Amniotic stem cell (primary cell): ENCODE results near the gene PKHD1.

Experiments used
- DNase-seq: peaks from one replicate; lab custom pipeline; 2025; lab: John Stamatoyannopoulos, UW

PKHD1 gene

DNA sequence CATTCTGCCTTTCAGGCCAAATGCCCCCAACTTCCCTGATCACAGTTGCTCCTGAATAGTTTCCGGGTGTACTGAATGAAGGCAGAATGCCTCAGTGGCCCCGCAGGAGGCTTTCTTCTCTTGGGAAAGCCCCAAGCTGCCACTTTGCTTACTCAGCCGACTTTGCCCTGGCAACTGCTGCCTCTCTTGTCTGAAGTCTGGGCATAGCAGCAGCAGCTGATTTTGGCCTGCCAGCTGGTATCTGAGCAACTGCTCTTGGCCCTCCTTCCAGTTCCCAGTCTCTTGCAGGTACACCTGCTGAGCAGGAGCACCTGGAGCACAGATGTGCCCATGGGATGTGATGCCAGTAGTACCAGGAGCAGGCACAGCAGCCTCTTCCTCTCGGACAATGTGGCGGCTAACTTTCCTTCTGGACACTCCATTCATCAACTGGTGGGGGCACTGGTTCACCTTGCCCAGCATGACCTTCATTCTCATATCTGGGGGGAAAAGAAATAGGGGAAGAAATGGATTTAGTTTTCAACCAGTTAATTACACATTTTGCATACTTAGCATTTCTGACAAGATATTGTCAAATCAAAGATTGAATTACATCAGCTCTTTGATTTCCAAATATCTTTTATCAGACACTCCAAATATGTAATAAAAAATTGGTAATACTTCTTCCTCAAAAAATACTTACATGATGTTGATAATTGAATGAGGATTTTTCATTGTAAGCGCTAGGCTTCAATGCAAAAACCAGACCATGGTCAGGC lies 468.2 kb downstream of the PKHD1 start:
- no peak for DNase-seq

DNA sequence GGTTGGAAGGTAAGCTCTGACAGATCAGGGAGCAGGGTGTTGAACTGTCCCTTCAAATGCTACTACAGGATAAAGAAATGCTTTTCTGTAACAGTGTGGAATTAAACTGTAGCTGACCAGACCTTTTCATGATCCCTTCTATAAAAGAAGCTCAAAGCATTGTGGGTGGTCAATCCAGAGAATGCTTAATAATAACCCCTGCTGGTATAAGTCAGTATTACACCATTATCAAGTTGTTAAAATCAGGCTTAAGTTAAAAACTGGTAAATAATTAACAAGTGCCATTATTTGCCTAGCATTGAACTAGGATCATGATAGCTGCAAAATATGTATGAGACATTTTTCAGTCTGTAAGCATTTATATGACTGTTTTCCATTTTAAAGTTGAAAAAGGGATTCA lies 468.9 kb downstream of the PKHD1 start:
- DNase-seq, result no peak

DNA sequence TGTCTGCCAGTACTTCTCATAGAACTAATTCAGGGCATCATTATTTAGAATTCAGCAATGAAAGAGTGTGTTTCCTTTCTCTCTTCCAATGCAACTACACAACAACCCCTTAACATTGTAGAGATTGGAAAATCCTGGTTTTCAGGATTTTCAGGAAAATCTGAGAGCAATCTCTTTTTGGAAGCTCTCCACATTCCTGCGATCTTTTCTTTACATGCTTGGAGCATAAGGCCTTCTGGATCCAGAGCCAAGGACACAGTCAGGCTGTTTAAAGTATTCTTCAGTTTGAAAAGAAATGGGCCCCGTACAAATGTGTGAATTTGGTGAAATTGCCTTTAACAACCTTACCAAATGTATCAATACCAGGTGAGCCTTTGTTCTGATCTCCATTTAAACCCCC lies 469.7 kb downstream of the PKHD1 start:
- DNase-seq, result no peak

DNA sequence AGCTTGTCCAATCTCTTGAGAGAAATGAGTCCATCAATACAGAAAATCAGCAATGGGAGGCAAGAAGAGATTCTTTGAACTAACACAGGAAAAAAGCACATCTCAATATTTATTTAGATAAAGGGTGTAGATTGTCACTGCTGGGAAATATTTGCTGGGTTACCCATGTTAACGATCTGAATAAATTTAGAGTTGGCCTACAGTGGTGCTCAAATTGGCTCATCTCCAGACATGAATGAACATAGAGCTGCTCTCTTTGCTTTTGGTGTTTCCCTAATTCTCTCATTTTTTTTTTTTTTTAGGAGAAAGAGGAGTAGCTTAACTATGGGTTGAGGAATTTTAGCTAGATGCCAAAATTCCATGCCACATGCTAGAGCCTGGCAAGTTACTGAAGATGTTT lies 471.2 kb downstream of the PKHD1 start:
- DNase-seq, result no peak

DNA sequence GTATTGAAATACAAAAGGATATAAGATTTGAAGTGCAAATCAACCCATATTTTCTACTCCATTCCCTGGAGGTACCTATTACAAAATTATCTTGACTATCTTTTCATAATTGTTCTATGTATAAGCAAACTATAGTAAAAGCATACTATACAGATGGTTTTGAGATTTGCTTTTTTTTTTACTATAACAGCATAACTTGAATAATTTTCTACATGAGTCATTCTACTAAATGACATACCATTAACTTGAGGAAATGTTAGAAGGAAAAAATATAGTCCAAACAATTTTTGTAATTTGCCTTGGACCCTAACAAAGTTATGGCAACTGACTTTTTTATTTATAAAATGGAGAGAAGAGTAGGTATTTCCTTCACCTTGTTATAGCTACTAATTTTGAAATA lies 472.7 kb downstream of the PKHD1 start:
- no peak for DNase-seq

DNA sequence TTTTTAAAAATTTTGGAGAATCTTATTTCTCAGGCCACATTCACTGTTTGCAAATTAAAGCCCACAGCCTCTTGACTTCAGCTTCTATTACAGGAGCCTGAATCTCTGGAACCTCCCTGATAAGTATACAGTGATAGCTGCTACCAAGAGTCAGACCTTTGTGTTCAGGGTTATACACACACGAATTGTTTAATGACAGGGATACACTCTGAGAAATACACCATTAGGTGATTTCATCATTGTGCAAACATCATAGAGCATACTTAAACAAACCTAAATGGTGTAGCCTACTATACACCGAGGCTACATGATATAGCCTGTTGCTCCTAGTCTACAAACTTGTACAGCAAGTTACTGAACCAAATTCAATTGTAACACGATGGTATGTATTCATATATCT lies 473.9 kb downstream of the PKHD1 start:
- DNase-seq, result no peak

DNA sequence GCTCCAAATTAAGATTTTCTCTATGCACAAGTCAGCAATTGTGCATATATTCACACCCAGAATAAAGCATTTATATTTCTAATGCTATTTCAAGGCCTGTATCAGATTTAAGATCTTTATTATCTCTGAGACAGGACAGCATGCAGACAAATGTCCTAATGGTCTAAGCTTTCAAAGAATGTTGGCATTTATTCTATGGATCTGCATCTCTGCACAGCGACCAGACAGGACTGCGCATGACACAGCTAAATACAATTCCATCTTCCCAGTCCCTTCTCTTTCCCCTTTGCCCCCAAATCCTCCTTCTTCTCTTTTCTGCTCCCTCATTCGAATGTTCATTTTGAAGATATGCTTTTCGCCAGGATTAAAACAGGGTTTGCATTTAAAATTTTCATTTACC lies 478.5 kb downstream of the PKHD1 start:
- no peak for DNase-seq

DNA sequence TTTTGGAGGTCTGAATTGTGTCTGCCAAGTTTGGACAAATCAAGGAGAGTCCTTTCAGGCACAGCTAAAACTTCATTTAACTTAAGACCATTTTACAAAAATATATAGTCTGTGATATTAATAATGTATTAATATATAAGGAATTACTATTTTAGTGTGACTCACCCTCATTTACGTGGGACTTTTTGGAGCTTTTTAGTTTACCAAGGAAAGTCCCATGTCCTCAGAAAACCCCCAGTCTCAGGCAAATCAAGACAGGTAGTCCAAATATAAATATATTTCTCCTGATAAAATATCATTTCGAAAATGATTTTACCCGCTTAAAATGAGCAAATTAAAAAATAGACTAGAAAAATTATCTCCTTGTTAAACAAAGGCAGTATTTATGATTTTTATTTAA lies 479.0 kb downstream of the PKHD1 start:
- no peak for DNase-seq

DNA sequence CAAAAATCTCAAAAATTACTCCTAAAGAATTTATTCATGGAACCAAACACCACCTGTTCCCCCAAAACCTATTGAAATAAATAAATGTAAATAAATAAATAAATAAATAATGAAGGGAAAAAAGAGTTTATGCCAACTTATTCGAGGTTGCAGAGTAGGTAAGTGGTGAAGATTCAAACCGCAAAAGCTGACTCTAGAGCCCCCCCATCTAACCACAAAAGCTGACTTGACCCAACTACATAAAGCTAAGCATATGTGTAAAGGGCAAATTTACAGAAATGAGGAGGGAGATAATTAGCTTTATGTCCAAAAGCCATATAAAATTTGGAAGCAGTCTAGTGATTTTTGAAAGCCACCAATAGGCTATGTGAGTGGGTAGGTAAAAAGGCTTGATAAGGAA lies 486.9 kb downstream of the PKHD1 start:
- no peak for DNase-seq

DNA sequence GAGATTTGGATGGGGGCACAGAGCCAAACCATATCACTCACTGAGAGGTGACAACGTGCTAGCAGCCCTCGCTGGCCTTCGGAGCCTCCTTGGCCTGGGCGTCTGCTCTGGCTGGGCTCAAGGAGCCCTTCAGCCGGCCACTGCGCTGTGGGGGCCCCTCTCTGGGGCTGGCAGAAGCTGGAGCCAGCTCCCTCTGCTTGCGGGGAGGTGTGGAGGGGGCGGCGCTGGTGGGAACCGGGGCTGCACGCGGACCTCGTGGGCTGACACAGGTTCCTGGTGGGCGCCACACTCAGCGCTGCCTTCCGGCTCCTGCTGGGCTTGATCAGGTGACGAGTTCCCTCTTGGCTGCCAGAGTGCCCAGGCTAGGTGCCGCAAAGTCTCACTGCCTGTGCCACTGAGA lies 489.2 kb downstream of the PKHD1 start:
- no peak for DNase-seq

DNA sequence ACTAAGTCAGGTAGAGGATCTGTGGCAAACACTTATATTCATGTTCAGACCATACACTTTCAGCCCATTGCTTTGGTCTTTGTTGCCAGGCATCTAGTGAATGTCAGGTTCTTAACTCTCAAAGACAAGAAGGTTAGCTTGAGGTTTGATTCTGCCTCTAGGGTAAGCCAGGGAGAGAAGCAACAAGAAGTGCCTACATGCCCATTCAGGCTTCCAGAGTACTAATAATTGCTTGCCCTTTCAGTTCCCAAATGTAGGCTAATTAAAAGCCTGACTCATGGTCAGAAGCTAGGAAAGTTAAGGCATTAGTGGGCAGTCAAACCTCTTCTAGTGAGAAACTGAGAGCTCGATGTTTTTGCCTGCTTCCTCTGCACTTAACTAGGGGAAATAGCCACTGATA lies 492.4 kb downstream of the PKHD1 start:
- DNase-seq, result no peak

DNA sequence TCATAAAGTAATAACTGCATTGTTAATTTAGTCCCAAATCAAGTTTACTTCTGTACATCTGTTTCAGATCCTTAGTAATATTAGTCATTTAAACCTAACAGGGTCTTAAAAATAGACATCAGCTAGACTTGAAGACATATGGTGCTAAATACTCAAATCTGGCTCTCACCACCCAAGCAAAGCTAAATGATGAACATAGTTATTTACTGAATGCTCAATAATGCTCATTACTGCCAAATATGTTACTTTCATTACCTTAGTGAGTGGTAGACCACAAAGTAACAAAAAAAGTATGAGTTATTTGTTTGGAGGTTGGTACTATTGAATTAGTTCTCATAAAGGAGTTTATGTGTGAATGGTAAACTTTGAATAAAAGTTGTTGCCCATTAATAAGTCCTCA lies 502.1 kb downstream of the PKHD1 start:
- DNase-seq, result no peak

DNA sequence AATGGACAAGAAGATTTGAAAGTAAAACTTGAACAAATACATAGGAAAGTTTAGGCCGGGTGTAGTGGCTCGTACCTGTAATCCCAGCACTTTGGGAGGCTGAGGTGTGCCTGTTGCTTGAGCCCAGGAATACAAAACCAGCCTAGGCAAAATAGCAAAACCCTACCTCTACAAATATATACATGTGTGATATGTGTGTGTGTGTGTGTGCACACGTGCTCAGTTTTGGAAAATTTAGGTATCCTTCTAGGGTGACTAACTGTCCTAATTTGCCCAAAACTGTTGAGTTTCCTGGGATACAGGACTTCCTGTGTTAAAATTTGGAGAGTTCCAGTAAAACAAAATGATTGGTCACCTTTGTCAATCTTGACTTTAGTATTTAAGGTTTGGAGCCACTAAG lies 503.2 kb downstream of the PKHD1 start:
- no peak for DNase-seq

DNA sequence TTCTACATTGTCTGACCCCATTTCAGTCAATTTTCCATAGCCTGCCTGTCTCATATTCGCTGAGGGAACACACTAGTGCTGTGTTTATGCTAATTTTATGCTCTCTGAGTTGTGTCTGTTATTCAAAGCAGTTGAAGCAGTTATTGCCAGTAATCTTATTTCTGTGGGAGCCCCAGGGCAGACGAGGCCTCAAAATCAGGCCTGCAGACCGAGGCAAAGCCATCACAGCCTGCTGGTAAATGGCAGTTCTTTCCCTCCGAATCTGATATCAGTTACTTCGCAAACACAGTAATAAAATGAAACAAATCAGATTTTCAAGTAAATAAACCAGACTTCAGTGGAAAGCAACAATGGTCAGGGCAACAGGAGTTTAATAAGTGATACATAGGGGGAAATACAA lies 508.4 kb downstream of the PKHD1 start:
- no peak for DNase-seq

DNA sequence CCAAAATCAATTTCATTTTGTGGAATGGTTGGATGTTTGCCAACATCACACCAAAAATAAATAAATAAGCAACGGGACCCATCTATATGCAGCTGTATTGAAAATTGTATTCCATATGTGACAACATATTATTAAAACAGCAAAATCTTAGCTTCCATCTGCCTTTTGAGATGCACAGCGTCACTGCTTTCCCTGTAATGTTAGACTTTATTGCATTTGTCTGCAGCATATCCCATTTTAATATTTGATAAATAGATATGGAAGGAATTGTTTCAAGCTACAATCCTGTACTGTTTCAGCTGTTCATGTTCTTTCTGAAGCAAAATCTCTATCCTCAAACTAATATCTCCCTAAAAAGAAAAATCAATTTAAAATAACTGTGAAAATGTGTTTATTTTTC lies 509.1 kb downstream of the PKHD1 start:
- no peak for DNase-seq

DNA sequence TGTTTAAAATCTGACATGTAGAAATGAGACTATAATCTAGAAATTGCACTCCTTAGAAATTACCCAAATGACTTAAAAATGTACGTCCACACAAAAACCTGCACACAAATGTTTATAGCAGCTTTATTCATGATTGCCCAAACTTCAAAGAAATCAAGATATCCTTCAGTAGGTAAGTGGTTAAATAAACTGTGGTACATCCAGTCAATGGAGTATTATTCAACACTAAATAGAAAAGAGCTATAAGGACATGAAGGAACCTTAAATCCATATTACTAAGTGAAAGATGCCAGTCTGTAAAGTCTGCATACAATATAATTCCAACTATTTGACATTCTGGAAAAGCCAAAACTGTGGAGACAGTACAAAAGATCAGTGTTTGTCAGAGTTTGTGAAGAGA lies 513.4 kb downstream of the PKHD1 start:
- DNase-seq, result no peak

DNA sequence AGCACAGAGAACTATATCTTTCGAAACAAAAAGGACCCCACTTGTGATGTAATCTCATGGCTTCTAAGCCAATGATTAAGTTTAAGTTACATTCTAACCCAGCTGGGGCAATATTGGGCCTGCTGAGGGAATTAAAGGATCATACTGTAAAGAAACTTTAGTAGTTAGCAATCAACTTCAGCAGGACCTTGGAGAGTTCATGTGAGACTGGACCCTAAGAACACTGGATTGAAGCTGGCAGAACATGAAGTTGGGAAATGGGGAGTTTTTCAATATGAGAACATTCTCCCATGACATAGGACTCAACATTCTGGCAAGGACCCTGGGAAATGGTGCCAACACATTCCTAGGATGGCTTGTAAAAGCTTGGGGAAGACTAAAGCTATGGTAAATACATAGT lies 516.2 kb downstream of the PKHD1 start:
- no peak for DNase-seq

DNA sequence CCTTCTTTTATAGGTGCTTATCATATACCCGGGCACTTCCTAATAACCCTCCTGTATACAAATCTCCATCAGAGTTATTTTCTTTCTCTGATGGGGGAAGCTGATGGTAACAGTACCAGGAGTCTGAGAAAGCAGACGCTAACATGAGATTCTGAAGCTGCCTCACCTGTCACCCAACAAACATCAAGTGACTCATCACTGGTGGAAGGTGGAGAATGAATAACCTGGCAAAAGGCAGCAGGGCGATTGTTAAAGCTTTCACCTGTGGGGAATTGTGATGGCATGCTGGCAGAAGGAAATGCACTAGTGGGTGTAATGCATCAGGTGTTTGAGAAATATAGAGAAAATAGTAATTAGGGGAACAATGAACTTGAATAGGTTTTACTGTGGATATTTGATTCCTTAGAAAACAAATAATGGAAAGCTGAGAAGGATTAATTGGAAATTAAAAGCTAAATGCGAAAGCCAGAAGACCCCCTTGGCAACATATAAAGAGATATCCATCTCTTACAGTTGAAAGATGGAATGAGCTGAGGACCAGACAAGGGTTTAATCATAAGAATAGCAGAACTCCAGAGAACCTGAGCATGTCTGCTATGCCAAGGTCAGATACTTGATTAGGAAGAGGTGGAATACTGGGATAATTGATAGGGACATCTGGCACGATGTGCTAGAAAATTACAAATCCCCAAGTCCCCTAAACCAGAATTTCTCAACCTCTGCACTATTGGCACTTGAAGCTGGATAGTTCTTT lies 517.1 kb downstream of the PKHD1 start:
- no peak for DNase-seq

DNA sequence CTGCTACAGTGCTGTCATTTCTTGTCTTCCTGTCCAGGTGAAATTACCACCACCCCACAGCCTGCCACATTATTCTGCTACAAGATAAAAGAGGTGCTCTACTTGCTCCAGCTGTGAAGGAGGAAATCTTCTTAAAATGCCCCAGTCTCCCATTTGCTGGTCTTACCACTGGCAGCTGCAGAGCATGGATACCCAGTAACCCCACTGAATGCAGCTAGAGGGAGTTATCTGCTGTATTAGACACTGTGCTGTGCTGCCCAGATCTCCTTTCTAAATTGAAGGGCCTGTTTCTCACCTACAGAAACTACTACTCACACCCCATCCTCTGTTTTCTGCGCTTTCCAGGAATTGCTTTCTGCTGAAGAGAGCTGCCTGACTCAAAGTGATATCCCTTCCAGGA lies 517.8 kb downstream of the PKHD1 start:
- DNase-seq, result no peak

DNA sequence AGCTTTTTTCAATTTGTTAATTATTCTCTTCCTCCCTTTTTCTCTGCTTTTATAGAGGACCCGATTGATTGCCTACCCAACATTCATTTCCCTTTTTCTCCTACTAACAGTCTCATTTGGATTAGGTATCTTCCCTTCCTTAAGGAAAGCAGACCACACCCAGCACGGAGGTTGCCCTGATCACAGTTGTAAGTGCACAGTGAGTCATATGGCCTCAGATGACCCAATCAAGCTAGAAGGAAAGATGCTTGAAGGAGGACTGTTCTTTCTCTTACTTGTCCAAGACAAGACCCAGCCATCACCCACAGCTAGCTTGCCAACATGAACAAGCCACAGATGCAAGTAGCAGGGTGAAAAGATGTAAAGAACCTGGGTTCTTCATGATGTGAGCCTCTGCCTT lies 518.6 kb downstream of the PKHD1 start:
- DNase-seq, result no peak

DNA sequence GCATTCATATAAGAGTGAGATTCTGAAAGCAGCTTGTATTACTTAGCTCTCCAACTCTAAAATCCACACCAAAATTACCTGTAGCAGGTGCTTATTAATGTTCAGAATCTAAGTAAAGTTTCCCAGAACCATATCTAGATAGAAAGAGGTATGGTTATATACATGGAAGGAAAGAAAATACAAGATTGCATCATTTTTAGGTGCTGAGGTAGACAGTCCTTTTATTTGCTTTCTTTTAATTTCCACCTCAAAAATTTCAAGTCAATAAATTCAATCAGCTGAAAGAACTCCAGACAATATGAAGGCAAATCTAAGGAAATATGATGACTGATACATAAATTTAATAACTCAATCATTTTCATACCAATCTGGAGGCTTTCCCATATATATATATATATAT lies 521.9 kb downstream of the PKHD1 start:
- no peak for DNase-seq
